AG09319 (cell line): ENCODE data around the gene MOB2.

Source experiments
- DNase-seq: peaks from one replicate; pipeline ENCODE4 v3.0.0-alpha.2; 2010; ENCODE audit warnings: low read depth; ENCODE audit errors: extremely low read depth
- TF ChIP-seq, protein P1 (sequence below): IDR thresholded peaks from 2 replicates; pipeline ENCODE4 v1.5.1; 2011; ENCODE audit warnings: low read depth, mild to moderate bottlenecking, inconsistent platforms, low read length, moderate library complexity

The MOB2 gene

GRCh38 chr11:1468002-1468401, 18.6 kb downstream of the MOB2 start:
- TF ChIP-seq, protein P1, sequence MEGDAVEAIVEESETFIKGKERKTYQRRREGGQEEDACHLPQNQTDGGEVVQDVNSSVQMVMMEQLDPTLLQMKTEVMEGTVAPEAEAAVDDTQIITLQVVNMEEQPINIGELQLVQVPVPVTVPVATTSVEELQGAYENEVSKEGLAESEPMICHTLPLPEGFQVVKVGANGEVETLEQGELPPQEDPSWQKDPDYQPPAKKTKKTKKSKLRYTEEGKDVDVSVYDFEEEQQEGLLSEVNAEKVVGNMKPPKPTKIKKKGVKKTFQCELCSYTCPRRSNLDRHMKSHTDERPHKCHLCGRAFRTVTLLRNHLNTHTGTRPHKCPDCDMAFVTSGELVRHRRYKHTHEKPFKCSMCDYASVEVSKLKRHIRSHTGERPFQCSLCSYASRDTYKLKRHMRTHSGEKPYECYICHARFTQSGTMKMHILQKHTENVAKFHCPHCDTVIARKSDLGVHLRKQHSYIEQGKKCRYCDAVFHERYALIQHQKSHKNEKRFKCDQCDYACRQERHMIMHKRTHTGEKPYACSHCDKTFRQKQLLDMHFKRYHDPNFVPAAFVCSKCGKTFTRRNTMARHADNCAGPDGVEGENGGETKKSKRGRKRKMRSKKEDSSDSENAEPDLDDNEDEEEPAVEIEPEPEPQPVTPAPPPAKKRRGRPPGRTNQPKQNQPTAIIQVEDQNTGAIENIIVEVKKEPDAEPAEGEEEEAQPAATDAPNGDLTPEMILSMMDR = no peak
- DNase-seq = no peak

DNA sequence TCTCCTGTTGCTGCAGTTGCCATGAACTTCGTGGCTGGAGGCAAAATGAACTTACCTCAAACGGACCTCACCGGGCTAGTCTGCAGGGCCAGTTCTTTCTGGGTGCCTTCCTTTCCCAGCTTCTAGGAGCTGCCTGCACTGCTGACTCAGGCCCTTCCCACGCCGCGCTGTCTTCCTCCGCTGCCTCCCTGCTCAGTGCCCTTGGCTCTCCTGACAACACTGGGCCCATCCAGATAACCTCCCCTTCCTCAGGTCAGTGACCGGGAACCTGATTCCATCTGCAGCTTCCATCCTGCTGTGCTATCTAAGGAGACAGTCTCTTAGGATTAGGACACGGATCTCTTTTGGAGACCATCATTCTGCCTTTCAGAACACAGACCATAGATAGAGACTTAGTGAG, 19.3 kb downstream of the MOB2 start:
- DNase-seq = no peak
- TF ChIP-seq, protein P1 = no peak

- DNase-seq = no peak
- TF ChIP-seq, protein P1 = no peak
Measured at GRCh38 chr11:1466784-1467183, 19.8 kb downstream of the MOB2 start.

DNA sequence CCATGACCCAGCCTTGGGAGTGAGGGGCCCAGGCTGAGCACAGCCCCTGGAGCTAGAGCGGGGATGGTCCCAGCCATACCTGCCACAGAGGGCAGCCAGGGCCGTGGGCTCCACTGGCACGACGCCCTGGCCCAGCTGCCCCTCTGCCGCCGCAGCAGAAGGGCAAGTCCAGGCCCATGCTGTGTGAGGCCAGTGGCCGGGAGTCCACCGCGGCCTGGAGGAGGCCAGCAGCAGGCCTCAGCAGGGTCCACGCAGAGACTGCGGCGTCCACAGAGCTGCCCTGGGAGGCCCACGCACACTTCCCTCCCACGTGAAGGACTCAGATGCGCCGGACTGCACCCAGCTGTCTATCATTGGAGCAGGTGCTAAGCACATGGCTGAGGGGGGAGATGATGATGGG, 23.5 kb downstream of the MOB2 start:
- TF ChIP-seq, protein P1 = no peak
- no peak for DNase-seq

GRCh38 chr11:1462698-1462975, 23.9 kb downstream of the MOB2 start:
- no peak for DNase-seq
- TF ChIP-seq, protein P1 = no peak

DNA sequence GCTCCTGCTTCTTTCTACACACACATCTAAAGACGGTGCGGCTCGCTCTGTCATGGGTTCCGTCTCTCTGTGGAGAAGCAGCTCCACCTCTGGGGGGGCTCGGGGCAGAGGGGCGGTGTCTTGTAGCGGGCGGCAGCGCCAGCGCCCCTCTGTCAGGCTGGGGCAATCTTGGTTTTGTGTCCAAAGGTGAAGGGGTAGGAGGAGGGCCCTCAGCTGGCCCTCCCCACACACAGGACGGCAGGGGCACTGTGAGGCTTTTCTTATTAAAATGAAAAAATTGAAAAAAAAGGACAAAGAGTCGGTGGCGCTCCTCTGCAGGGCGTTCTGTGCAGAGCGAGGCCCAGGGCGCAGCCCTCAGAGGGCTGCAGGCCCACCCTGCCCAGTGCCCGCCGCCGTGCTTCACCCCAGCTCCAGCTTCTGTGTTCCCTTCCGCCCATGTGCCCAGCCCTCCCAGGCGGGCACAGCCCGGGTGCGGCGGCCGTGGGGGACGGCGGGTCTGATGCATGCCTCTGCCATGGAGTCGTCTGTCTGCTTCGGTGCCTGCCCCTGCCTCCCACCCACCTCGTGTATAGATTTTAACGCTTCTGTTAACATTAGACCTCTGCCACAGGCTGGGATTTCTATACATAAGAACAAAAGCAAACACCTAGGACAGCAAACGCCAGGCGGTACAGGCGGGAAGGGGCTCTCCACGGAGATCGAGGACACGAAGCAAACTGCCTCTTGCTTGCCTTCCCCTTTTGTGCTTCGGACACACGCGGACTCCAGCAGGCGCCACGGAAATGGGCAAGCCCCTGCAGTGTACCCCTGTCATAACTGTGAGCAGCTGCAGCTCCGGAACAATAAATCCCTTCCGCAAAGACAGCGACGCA, 24.5 kb downstream of the MOB2 start:
- TF ChIP-seq, protein P1 = no peak
- no peak for DNase-seq

DNA sequence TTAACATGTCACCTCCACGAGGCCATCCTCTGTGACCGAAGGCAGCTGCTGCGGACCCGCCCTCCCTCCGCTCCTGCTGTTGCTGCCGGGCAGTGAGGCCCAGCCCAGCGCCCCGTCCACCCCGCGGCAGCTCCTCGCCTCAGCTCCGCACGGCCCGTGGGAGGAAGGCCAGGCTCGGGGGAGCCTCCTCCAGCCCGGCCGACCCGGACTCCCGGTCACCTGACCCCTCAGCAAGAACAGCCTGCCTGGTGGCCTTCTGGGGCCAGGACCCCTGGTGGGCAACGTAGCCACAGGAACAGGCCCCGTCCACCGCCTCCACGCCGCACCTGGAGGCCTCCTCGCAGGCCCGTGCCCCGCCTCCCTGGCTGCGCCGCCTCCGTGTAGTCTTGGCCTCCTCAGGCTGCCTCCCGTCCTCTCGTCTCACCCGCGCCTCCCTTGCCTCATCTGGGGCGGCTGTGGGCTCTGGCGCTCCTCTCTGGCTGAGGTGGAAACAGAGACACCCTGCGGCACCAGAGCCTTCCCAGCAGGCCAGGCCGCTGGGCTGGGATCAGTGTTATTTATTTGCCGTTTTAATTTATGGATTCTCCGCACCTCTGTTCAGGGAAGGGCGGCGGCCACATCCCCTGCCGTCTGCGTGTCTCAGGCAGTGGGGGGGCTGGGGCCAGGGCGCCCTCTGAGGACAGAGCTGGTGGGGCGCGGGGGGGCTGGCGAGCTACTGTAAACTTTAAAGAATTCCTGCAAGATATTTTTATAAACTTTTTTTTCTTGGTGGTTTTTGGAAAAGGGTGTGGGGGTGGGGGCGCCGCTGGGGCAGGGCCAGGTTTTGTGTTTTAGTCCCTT, 25.4 kb downstream of the MOB2 start:
- no peak for DNase-seq
- TF ChIP-seq, protein P1 = no peak
